Measurements from ENCODE around the gene SLCO3A1. TPM values are rescaled to one million over a fixed set of nuclear protein-coding genes. Genes with fewer than 3 reads are reported as not detected.

The SLCO3A1 gene
- total RNA-seq, 1 experiment from 2014 or later, result 5.1 TPM

GRCh38 chr15:91863621-91864255 lies 10.2 kb downstream of the SLCO3A1 start:
- Histone ChIP-seq H3K9ac (ENCODE audit: low read length) (no peak overlapping the region), H3K9me2 (ENCODE audit: insufficient read depth) (no peaks in the 10 kb centered on the region), H3K4me1 (ENCODE audit: control insufficient read depth in 1 of 2, insufficient read depth in 2 of 2, low read length in 2 of 2) (peaks cover 6 to 35% of the 10 kb centered on the region in 2 experiments; a peak in 3 of 4 replicates), H3K27ac (ENCODE audit: low read depth, low read length) (no peak overlapping the region), H4K20me1 (ENCODE audit: insufficient read depth) (no peaks in the 10 kb centered on the region), H3K36me3 (ENCODE audit: control insufficient read depth in 1 of 2, insufficient read depth in 2 of 2, low read length in 2 of 2) (no peaks in the 10 kb centered on the region), H3K4me3 (replicated peaks in 1 of 2; ENCODE audit: low read depth in 1 of 2, low read length in 2 of 2) (no peak overlapping the region), H3K27me3 (ENCODE audit: insufficient read depth, low read length) (no peaks in the 10 kb centered on the region), H3K79me2 (ENCODE audit: insufficient read depth, low read length) (no peaks in the 10 kb centered on the region), H2AFZ (ENCODE audit: low read depth, low read length, poor library complexity, severe bottlenecking) (no peak overlapping the region), H3K9me3 (ENCODE audit: control insufficient read depth in 1 of 2, insufficient read depth in 1 of 2, low read depth in 1 of 2, low read length in 2 of 2) (no peaks in the 10 kb centered on the region), H3K4me2 (ENCODE audit: low read length) (no peak overlapping the region)
- no peak for ATAC-seq
- RAD21 ChIA-PET (ENCODE audit: low non-redundant PET in 1 of 2, low total read pairs in 2 of 2, uncharacterized antibody in 2 of 2, unreplicated experiment in 2 of 2), result no interaction called here
- BruUV-seq (replicated peaks), result no TSS peak
- no peak for TF ChIP-seq SRF (IDR thresholded peaks at IDR 0.05; ENCODE audit: low read depth)
- no peak for TF ChIP-seq ZBTB33 (IDR thresholded peaks at IDR 0.05; ENCODE audit: extremely low read depth, insufficient replicate concordance, low read length)
- TF ChIP-seq TCF7L2 (IDR thresholded peaks at IDR 0.05; ENCODE audit: borderline replicate concordance, extremely low read depth, insufficient read depth, insufficient read length), result no peak
- TF ChIP-seq EGR1 (IDR thresholded peaks at IDR 0.05; ENCODE audit: low read depth), result no peak
- no peak for TF ChIP-seq ATF3 (IDR thresholded peaks at IDR 0.05)
- TF ChIP-seq EZH2phosphoT487 (IDR thresholded peaks at IDR 0.05; ENCODE audit: borderline replicate concordance), result no peak
- TF ChIP-seq ELF1 (IDR thresholded peaks at IDR 0.05; ENCODE audit: borderline replicate concordance, low read depth), result no peak
- TF ChIP-seq MAX (IDR thresholded peaks at IDR 0.05), result no peak
- TF ChIP-seq POLR2AphosphoS5 (IDR thresholded peaks at IDR 0.05; ENCODE audit: low read depth, low read length), result no peak
- TF ChIP-seq CEBPB (IDR thresholded peaks at IDR 0.05; ENCODE audit: low read depth), result no peak
- CTCF ChIA-PET, result interaction anchor here (1.6 kb wide), 1 partner anchor 10 kb away, joined by 5 read pairs; the partner anchor contains the start of gene SLCO3A1
- POLR2A ChIA-PET, result no interaction called here
- intact Hi-C loops (cut with micrococcal nuclease), result no loop called here
- no peak for DNase-seq (ENCODE audit: low read depth, low spot score)

Measured in HCT116 (cell line).